Fibroblast of skin of abdomen (primary cell): ENCODE data around the gene FRMD6. TPM values are rescaled to one million over a fixed set of nuclear protein-coding genes. Genes with fewer than 3 reads are reported as not detected.
A peak's percentile ranks its signal among the peaks of the same experiment; 100 is the strongest.

Experiments used
- DNase-seq: peaks from one replicate; pipeline ENCODE4 v3.0.0-alpha.2; 2013
- polyA plus RNA-seq, 2 experiments: library from polyadenylated mRNA; unstranded; fragments of 120-200 nt; gene quantifications; one replicate each; pipeline ENCODE4 v1.2.1, GENCODE V29; 2013; ENCODE audit not compliant: insufficient read length in 2 of 2

Gene FRMD6
- polyA plus RNA-seq (2013, experiment 1 of 2; ENCODE audit: insufficient read length), result 152 TPM
- 155 TPM for polyA plus RNA-seq (2013, experiment 2 of 2; ENCODE audit: insufficient read length)

DNA sequence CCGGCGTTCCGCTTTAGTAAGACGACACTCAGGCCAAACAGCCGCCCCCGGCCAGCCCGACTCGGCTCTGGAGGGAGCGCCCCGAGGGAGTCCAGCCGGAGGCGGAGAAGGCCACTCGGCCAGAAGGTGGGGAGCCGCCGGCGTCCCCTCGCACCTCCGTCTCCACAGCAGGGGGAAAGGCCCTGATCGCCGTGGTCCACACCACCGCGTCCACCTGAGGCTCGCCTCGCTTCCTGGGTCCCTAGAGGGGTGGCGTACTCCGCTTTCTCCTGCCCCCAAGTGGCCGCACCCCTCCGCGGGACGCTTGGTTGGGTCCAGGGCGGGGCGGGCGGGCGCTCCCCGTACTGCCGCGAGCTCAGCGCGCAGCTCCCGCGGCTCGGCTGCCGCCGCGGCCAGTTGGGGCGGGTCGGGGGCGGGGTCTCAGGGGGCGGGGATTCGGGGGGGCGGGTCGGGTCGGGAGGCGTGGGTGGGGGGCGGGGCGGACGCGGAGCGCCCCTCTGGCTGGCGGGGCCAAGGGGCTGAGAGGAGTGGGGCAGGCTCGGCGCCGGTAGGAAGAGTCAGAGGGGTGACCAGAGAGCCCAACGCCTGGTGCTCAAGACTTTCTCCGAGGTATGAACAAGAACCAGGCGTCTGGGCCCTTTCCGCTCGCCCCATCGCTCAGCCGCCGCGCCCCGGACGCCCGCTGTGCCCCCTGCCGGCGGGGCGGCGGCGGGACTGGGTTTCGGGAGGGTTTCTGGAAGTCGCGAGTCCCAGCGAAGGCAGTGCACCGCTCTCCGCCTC lies at the start of gene FRMD6:
FRMD6 (plus strand) TSS at position 523 of the 780 bp plus-strand sequence. CDS start 37,927 bp downstream, outside the sequence.
- peak; percentile 94 for DNase-seq

DNA sequence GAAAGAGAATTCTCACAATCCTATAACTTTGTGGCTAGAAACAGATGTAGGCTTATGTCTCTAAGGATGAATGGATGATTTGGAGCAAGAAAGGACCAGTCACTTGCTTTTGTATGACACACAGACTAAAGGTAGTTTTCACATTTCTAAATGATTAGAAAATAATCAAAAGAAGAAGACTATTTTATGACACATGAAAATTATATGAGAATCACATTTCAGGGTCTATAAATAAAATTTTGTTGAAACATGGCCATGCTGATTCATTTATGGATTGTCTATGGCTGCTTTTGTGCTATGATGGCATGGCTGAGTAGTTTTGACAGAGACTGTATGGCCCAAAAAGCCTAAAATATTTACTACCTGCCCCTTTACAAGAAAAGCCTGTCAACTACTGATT lies 49.4 kb upstream of the FRMD6 start:
- peak; percentile 76 for DNase-seq

DNA sequence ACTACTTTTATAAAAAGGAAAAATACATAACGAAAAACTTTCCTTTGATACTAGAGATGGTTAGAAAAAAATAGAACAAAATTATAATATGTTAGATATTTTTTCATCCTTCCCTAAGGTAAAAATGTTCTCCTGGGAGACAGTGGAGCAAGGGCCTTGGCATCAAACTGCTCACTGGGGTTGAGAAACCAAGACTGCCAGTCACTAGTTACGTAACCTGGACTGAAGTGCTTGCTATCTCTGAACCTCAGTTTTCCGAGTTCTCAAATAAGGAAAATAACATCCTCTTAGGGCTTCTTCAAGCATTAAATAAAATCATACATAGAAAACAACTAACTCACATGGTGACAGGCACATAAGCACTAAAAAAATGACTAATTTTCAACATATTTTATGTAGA lies 48.2 kb upstream of the FRMD6 start:
- DNase-seq, result no peak

DNA sequence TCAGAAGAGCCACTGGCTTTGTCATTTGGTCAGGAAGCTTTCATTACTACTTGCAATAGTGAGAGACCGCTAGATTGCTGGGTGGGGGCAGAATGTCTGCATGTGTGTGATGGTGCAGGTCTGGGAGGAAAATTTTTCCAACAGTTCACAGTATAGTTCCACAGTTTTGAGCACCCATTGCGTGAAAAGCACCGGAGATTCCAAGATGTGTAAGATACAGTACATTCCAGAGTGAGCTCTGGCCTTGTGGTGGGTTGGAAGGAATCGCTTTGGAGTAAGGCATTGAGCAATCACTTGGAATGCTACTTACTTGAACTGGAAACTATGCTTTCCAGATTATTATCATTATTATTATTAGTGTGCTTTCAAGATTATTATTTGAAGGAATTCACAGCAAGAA lies 47.6 kb upstream of the FRMD6 start:
- peak; percentile 97 for DNase-seq

DNA sequence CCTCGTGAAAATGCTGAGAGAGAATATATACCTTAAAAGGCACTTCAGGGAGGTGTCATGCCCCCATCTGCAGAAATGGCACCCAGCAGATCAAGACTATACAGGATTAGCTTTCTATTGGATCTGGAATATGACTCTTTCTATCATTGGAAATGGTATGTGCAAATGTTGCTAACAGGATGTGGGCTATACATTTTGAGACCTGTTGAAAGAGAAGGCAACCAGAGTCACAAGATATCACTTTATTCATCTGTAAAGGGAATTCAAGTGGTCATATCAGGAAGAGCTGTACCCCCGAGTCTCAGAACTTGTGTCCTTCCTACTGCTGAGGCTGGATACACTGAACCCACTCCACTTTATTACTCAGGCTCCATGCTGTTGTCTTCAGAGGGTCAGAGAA lies 46.1 kb upstream of the FRMD6 start:
- peak; percentile 57 for DNase-seq

DNA sequence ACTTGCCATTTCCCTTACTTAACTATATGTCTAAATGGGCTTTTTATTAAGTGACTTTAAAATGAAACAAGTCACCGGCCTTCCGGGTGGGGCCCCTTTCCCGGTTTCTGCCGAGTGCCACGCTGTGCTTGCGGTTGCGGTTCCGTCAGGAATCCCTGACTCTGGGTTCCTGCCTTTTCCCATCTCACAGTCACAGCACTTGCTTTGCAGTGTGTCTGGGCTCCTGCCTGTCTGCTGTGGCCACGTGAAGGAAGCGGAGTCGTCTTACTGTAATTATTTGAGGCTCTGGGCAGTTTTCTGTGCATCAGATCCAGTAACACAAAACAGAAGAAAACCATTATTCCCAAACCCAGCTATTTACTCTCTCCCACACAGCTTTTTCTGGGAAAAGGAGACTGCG lies 44.0 kb upstream of the FRMD6 start:
- DNase-seq, result peak; percentile 95

DNA sequence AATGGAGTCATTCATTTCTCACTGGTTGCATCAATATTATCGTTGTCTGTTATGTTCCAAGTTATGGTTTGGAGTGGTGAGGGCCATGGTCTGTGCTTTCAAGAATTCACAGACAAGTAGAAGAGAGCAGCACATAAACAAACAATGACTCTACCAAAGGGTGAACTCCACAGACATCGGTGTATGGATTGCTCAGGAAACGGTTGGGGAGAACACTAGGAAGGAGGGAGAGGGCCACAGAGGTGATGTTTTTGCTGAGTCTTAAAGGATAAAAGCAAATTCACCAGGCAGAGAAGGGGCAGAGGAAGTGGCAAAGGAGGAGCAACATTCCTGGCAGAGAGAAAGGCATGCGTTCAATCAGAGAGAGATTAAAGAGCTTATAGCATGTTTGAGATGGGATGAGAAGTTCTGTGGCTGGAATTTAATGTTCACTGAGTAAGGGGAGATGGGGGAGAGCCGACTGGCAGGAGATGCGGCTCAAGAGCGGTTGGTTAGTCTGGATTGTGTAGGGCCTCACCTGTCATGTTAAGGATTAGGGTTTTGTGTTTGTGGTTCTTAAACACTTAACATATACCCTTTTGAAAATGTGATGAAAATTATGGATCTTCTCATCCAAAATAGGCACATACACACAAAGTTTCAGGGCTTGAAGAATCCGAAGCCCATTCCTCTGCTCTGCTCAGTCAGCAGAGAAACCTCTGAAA lies 42.3 kb upstream of the FRMD6 start:
- no peak for DNase-seq

DNA sequence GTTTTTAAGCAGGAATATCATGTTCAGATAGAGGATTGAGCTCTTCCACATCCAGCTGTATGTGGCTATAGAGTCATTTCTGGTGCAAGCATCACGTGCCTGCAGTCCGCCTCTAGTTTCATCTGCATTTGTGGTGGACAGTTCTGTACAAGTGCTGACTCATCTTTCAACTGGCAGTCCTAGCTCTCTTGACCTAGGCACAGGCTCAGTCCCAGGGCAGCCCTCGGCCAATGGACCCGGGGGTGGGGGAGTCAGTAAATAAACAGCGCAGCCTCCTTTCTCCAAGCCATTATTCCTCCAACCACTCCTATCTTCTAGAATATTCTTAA lies 41.8 kb upstream of the FRMD6 start:
- DNase-seq, result peak; percentile 47

DNA sequence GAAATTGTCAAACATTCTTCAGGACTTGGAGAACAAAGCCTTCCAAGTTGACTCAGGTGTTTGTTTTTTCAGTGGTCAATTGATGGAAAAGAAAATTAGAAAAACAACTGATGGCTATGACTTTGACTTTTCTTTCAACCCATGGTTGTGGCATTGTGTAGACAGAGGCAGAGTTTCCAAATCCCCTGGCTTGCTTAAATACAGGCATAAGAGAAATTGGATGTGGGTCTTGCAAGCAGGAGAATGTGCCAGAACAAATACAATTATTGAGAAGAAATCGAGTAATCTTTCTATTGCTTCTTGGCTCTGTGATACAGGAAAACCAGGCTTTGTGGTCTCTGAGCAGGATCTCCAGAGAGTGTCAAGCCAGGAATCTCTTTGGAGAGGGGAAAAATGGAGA lies 40.9 kb upstream of the FRMD6 start:
- no peak for DNase-seq

DNA sequence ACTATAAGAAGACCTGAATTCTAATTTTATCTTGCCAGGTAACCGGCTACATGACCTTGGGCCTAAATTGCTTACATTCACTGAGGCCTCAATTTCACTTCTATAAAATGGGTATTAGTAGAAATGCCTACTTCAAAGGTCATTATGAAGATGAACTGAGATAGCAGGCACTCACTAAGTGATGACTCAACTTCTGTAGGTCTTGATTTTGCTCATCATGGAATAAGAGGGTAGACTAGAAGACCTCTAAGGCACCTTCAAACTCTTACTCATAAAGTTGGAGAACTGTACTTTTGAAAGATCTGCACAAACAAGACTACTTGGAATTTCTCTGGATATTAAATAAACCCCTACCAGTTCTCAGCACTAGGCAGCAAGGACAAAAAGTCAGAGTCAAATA lies 39.3 kb upstream of the FRMD6 start:
- DNase-seq, result no peak

DNA sequence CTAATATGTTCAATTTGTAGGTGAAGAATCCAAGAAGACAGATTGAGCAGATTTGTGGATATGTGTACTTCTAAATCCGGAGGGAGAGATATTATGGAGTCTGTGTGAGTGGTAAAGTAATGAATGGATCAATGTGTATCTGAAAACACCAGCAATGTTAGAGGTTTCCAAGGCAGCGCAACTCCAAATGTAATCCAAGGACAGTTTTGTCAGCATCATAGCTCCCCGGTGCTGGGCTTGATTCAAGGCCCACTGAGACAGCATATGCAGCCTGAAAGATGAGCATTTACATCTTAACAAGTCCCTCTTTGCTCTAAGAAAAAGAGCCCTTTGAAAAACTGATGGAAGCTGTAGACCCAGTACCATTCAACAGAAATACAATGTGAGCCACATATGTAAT lies 38.3 kb upstream of the FRMD6 start:
- DNase-seq, result no peak

DNA sequence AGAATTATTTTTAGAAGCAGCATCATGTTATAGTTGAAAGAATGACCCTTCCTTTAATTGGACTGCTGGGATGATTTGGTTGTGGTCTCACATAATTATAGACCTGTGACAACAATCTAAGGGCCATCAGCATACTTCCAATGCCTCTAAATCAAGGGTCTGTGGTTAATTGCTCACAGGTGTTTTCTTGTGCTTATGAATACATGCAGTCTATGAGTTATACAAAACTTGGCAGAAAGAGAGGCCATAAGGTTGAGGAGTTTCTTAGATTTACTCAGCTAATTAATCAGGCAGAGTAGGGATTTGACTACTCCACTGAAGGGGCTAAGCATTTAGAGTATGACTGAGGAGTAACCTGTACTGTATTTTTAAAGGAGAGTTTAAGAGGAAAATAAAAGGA lies 37.0 kb upstream of the FRMD6 start:
- peak; percentile 84 for DNase-seq

DNA sequence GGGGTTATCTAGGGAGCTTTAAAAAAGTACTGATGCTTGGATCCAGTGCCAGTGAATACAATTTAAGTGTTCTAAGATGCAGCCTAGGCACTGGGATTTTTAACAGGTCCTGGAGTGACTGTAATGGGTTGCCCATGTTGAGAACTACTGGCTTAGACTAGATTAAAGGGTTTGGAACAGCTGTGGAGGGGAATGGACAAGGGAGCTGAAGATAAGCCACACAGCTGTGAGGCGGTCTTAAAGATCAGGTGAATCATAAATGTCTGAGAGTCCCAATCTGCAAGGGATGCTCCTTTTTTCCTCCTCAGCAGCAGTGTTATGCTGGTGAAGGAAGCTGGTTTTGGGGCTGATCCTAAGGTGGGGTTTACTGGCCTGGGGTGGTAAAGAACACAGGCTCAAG lies 35.5 kb upstream of the FRMD6 start:
- DNase-seq, result no peak

DNA sequence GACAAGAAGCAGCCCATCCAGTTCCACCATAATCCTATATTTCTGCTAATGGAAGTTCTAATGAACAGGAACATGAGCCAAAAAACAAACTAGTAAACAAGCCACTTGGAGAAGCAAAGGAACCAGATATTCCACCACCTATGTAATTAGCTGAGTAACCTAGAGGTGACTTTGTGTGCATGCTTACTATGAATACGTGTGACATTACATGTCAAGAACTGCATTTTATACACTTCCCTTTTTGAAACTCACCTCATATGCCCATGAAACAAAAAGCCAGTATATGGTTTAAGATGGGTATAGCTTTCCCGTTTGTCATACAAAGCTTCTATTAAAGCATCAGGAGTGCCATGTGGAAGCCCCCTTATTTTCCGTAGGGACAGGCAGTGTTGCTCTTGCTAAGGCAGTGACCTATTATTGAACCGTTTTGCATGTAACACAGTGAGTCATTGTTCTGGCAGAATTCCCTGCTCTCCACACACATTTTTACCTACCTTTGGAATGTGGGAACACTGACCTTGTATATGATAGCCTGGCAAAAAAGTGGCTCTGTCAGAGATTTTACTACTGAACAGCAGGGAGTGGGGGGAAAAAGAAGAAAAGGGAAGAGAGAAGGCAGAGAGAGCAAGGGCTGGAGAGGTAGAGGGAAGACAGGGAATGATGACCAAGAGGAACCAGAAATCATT lies 34.8 kb upstream of the FRMD6 start:
- DNase-seq, result peak; percentile 93

DNA sequence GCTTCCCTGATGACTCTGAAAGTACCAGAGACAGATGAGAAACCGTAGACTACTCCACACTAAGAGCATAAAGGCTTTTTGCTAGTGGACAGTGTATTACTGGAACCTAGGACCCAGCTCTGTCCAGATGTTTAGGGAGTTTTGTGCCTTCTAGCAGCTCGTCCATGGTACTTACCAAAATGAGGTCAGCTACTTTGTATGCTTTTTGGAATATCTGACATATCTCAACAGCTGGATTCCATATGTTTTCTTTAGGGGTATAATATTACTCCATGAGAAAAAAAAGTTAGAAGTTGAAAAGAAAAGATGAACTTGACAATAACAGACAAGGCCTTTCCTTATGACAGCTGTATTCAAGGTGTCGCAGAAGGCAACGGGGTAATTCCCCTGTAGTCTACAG lies 32.1 kb upstream of the FRMD6 start:
- peak; percentile 59 for DNase-seq

DNA sequence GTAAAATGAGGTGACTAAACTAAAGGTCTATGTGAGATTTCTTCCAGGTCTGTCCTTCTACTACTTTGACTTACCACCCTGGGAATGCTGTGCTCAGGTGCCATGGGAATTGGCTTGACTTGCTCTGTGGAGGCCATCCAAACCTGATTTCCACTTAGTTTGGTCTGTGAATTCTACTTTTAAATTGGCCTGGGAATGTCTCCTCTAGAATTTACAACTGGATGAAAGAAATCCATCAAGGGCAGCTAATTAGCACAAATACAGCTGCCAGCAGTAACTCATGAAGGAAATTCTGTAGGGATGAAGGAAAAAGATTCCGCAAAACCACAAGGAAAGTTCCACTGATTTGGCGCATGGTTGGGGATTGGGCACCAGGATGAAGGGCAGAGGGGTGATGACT lies 31.7 kb upstream of the FRMD6 start:
- peak; percentile 60 for DNase-seq

DNA sequence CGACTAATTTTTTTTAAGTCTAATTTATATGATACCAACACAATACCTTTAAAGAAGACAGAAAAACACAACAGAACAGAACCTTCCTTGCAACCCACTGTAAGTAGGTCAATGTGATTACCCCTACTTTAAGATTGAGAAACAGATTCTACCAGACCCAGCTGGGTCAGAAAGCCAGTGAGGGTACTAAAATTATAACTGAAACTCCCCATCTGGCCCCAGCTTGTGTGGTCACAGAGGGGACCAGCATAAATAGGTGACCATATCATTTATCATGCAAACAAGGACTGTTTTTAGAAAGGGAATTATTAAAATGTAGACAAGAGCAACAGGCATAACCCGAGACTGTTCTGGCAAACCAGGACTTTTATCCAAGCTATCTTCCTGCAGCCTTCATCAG lies 30.1 kb upstream of the FRMD6 start:
- DNase-seq, result no peak

DNA sequence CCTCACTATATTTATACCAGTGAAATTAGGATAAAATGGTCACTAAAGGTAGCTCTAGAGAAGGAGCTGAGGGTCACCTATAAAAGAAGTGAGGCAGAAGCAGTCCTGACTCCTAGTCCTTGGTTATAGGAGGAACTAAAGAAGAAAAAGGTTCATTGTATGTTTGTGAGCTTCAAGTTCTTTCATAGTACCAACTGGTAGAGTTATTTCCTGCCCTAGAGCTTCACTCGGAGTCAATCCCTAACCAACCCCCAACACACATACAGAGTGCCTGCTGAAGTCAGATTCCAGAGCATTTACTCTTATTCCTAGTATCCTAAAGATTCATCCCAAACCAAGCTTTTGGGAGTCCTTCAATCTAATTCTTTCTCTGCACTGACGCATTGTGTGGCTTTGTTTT lies 29.3 kb upstream of the FRMD6 start:
- no peak for DNase-seq

DNA sequence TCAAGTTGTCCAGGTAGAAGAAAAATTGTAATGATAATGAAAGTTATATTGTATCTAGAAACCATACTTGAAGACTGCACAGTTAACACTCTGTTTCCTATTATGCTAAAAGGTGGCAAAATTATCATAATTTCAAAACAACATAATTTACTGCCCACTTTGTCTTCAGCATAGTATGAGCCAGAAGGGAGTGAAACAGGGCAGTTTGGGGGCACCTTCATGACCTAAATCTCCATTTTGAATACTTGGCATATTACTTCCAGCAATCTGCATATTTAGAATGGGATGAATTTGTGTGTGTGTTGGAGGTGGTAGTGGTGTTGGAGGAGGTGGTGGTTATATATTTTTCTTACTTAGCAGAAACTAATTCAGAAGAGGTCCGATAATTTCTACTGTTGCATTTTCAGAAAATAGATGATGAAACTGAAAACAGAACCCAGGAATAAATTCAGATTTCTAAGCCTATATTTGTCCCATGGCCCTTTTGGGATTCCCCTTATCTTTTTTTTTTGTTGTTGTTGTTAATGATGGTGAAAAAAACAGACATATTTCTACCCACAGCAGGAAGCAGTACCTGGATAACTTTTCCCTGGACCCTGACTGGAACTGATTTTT lies 26.6 kb upstream of the FRMD6 start:
- no peak for DNase-seq

DNA sequence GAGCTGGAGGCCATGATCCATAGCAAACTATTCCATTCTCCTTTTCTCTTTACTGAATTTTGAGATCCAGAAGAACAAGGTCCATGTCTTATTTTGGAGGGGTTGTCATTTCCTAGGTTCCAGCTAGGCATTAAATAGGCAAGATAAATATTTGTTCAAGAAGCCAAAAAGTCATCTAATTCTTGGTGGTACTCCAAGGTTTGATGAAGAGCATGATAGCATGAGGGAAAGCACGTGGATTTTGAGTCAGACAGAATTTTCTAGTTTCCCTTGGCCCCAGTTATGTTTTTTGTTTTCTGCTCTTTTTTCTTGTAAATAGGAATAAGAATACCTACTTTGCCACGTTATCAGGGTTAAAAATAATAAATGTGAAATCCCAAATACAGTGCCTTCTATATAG lies 25.5 kb upstream of the FRMD6 start:
- DNase-seq, result no peak

DNA sequence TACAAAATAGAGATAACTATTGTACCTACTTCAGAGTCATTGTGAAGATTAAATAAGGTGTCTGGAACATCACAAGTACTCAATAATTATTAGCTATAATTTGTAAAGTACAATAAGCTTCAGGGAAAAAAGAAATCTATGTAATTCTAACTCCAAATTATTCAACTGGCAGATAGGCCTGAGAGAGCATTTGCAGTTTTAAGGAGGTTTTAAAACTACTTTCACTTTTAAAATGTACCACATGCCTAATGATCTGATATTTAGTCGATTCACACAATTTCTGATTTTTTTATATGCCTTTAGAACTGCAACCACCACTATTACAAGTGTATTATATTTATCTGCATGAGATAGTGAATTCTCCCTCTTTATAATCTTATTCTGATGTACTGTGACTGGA lies 24.9 kb upstream of the FRMD6 start:
- DNase-seq, result no peak

DNA sequence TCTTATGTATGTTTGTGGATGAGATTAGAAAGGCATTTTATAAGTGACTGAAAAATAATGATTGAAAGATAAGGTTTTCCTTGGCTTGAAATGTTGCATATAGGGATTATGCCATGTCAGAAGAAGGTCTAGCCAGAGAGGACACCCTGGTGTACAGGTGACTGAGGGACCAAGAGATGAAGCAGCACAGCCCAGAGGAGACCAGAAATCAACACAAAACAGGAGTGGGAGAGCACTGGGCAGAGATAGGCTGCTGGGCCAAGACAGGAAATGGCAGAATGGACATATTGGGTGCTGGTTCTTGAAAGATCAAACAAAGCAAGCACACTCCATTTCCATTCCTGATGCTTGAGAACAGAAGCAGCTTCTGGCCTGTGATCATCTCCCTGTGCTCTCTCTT lies 24.4 kb upstream of the FRMD6 start:
- DNase-seq, result no peak

DNA sequence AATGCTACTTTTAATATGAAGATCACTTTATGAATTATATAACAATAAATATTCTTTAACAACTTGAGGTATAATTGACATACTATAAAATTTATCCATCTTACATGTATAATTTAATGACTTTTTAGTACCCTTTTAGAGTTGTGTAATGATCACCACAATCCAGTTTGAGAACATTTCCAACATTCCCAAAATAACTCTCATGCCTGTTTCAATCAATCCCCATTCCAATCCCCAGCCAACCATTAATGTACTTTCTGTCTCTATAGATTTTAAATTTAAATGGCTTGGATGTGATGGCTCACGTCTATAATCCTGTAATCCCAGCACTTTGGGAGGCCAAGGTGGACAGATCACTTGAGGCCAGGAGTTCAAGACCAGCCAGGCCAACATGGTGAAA lies 23.5 kb upstream of the FRMD6 start:
- peak; percentile 52 for DNase-seq
